SK-N-SH (cell line): ENCODE results near the gene TRAF7. TPM values are rescaled to one million over a fixed set of nuclear protein-coding genes. Genes with fewer than 3 reads are reported as not detected.
A peak's percentile ranks its signal among the peaks of the same experiment; 100 is the strongest.

Source experiments
- CTCF ChIA-PET: fragments of 300-600, 350-600 bp; formaldehyde crosslinking; extraction: SDS; loops from one replicate; lab custom pipeline; 2021; lab: Yijun Ruan, JAX
- POLR2A ChIA-PET: fragments of 350-600 bp; sonication (Branson Sonifier 250); formaldehyde crosslinking; extraction: SDS; loops from one replicate; lab custom pipeline; 2020; ENCODE audit warnings: antibody characterized with exemption, inconsistent platforms; lab: Yijun Ruan, JAX
- DNase-seq: peaks from one replicate; pipeline ENCODE4 v3.0.0; 2012
- H2AFZ ChIP-seq: fragments of 200-600 bp; sonication (generic); 2 replicates; pipeline ENCODE4 v1.8.1; 2016; ENCODE audit warnings: antibody characterized with exemption, mild to moderate bottlenecking, low read depth
- H3F3A ChIP-seq: fragments of 200-600 bp; sonication (generic); replicated peaks from 2 replicates; pipeline ENCODE3; 2016; ENCODE audit warnings: antibody characterized with exemption, mild to moderate bottlenecking; ENCODE audit not compliant: insufficient read depth
- H3K27ac ChIP-seq, 2 experiments: fragments of 200-500 bp in 1 of 2; fragments of 200-600 bp in 1 of 2; sonication (Bioruptor generic) in 1 of 2; sonication (generic), shearing (Covaris generic) in 1 of 2; 2 replicates each; pipeline versions ENCODE4 v1.5.1 to v1.6.1; 2014 to 2016; ENCODE audit warnings: low read depth in 2 of 2, inconsistent platforms in 1 of 2, low read length in 1 of 2, mild to moderate bottlenecking in 1 of 2, mixed read lengths in 1 of 2
- H3K27me3 ChIP-seq: fragments of 200-600 bp; sonication (generic), shearing (Covaris generic); 2 replicates; pipeline ENCODE4 v1.6.1; 2016; ENCODE audit warnings: mixed run types; ENCODE audit not compliant: insufficient read depth
- H3K36me3 ChIP-seq, 2 experiments: fragments of 200-500 bp in 1 of 2; fragments of 200-600 bp in 1 of 2; sonication (Bioruptor generic) in 1 of 2; sonication (generic) in 1 of 2; replicated peaks in 1 of 2; 2 replicates each; pipeline versions ENCODE3 to v1.5.1; 2014 to 2016; ENCODE audit warnings: low read length in 1 of 2, mild to moderate bottlenecking in 1 of 2; ENCODE audit not compliant: insufficient read depth in 2 of 2, control insufficient read depth in 1 of 2
- H3K4me1 ChIP-seq, 2 experiments: fragments of 200-500 bp in 1 of 2; fragments of 200-600 bp in 1 of 2; sonication (Bioruptor generic) in 1 of 2; sonication (generic), shearing (Covaris generic) in 1 of 2; 2 replicates each; pipeline versions ENCODE4 v1.5.1 to v1.6.1; 2014 to 2016; ENCODE audit warnings: low read depth in 1 of 2, low read length in 1 of 2, mixed run types in 1 of 2; ENCODE audit not compliant: insufficient read depth in 2 of 2, control insufficient read depth in 1 of 2
- H3K4me2 ChIP-seq: fragments of 200-600 bp; sonication (generic), shearing (Covaris generic); 2 replicates; pipeline ENCODE4 v1.6.1; 2017; ENCODE audit warnings: mixed run types
- H3K4me3 ChIP-seq, 2 experiments: fragments of 200-500 bp in 1 of 2; fragments of 200-600 bp in 1 of 2; sonication (Bioruptor generic) in 1 of 2; sonication (generic), shearing (Covaris generic) in 1 of 2; 2 replicates each; pipeline versions ENCODE4 v1.5.1 to v1.8.1; 2014 to 2016; ENCODE audit warnings: low read depth in 2 of 2, inconsistent platforms in 1 of 2, low read length in 1 of 2, mild to moderate bottlenecking in 1 of 2, mixed read lengths in 1 of 2, moderate library complexity in 1 of 2
- H3K79me2 ChIP-seq: fragments of 200-600 bp; sonication (generic); 2 replicates; pipeline ENCODE4 v1.8.1; 2017; ENCODE audit warnings: mild to moderate bottlenecking; ENCODE audit not compliant: insufficient read depth
- H3K9ac ChIP-seq: fragments of 200-600 bp; sonication (generic); 2 replicates; pipeline ENCODE4 v1.6.1; 2017; ENCODE audit warnings: mixed run types
- H3K9me2 ChIP-seq: fragments of 200-600 bp; sonication (generic); 2 replicates; pipeline ENCODE4 v1.6.1; 2017; ENCODE audit warnings: mixed run types
- H3K9me3 ChIP-seq: fragments of 200-600 bp; sonication (generic); 2 replicates; pipeline ENCODE4 v1.6.1; 2017; ENCODE audit warnings: mixed run types, mild to moderate bottlenecking, moderate library complexity
- H4K20me1 ChIP-seq: fragments of 200-600 bp; sonication (generic); 2 replicates; pipeline ENCODE4 v1.6.1; 2017; ENCODE audit warnings: mild to moderate bottlenecking, mixed run types; ENCODE audit not compliant: insufficient read depth
- CHD2 ChIP-seq: fragments of 150-350 bp; IDR thresholded peaks from 2 replicates; pipeline ENCODE4 v1.6.1; 2018; ENCODE audit warnings: low read length; ENCODE audit not compliant: partially characterized antibody
- EZH2phosphoT487 ChIP-seq: fragments of 200-600 bp; sonication (generic); IDR thresholded peaks from 2 replicates; pipeline ENCODE4 v1.6.1; 2017; ENCODE audit warnings: low read depth, mixed run types, mild to moderate bottlenecking, antibody characterized with exemption, moderate library complexity, borderline replicate concordance
- FOXM1 ChIP-seq: IDR thresholded peaks from 2 replicates; pipeline ENCODE4 v1.4.0; 2012; ENCODE audit warnings: low read depth, mild to moderate bottlenecking
- GABPA ChIP-seq: IDR thresholded peaks from 2 replicates; pipeline ENCODE4 v1.4.0; 2012; ENCODE audit warnings: low read depth, mild to moderate bottlenecking
- JUND ChIP-seq: IDR thresholded peaks from 2 replicates; pipeline ENCODE4 v1.4.0; 2012
- MEF2A ChIP-seq: IDR thresholded peaks from 2 replicates; pipeline ENCODE4 v1.4.0; 2012; ENCODE audit warnings: low read depth, borderline replicate concordance
- MXI1 ChIP-seq: IDR thresholded peaks from 2 replicates; pipeline ENCODE4 v1.6.1; 2012; ENCODE audit warnings: mild to moderate bottlenecking, low read depth, low read length, improper control_type of control experiment
- NRF1 ChIP-seq: IDR thresholded peaks from 2 replicates; pipeline ENCODE4 v1.6.1; 2012; ENCODE audit warnings: low read depth, mild to moderate bottlenecking, low read length
- PBX3 ChIP-seq: IDR thresholded peaks from 2 replicates; pipeline ENCODE4; 2012
- POLR2AphosphoS5 ChIP-seq: IDR thresholded peaks from 2 replicates; pipeline ENCODE4 v1.6.1; 2012; ENCODE audit warnings: low read depth, low read length
- RCOR1 ChIP-seq: fragments of 150-350 bp; IDR thresholded peaks from 2 replicates; pipeline ENCODE4 v1.6.1; 2017; ENCODE audit warnings: antibody characterized with exemption, low read length
- RFX5 ChIP-seq: IDR thresholded peaks from 2 replicates; pipeline ENCODE4 v1.6.1; 2012; ENCODE audit warnings: mild to moderate bottlenecking, improper control_type of control experiment, low read length
- RXRA ChIP-seq: IDR thresholded peaks from 2 replicates; pipeline ENCODE4 v1.4.0; 2012; ENCODE audit warnings: low read depth, mild to moderate bottlenecking, borderline replicate concordance
- SMC3 ChIP-seq: IDR thresholded peaks from 2 replicates; pipeline ENCODE4 v1.6.1; 2012; ENCODE audit warnings: low read depth, low read length, improper control_type of control experiment
- TEAD4 ChIP-seq: IDR thresholded peaks from 2 replicates; pipeline ENCODE4 v1.4.0; 2012; ENCODE audit warnings: mild to moderate bottlenecking, borderline replicate concordance; ENCODE audit not compliant: insufficient read depth
- USF2 ChIP-seq: fragments of 150-350 bp; IDR thresholded peaks from 2 replicates; pipeline ENCODE4 v1.6.1; 2017; ENCODE audit warnings: antibody characterized with exemption, low read length, low read depth, borderline replicate concordance
- WGBS: methylation state at CpG from one replicate; pipeline ENCODE4 v1.1.6; 2017; ENCODE audit warnings: low lambda C conversion rate; 5-methylcytosine and 5-hydroxymethylcytosine counted together
- polyA plus RNA-seq, 3 experiments: library from polyadenylated mRNA; depleted of rRNA; stranded (reverse); fragments of >200 nt; gene quantifications; 2 replicates each; pipeline ENCODE4 v1.2.3, GENCODE V29; 2012
- TF ChIP-seq, protein P1 (sequence below): IDR thresholded peaks from 2 replicates; pipeline ENCODE4 v1.4.0; 2012; ENCODE audit warnings: low read depth, borderline replicate concordance
- TF ChIP-seq, protein P2 (sequence below): fragments of 150-350 bp; IDR thresholded peaks from 2 replicates; pipeline ENCODE4 v1.6.1; 2016; ENCODE audit warnings: mild to moderate bottlenecking, low read depth, low read length
- TF ChIP-seq, protein P3 (sequence below): IDR thresholded peaks from 2 replicates; pipeline ENCODE4 v1.4.0; 2012; ENCODE audit warnings: low read depth

Gene TRAF7
- polyA plus RNA-seq, 1 of the 3 experiments (the other 2 are of a cell fraction), result 73.0 TPM

- Histone ChIP-seq H3K27ac (peak within 1 kb of the TSS; percentile 85 to 97), H3K9me2 (no peaks in the 10 kb centered on the region), H3K9ac (peak within 1 kb of the TSS; percentile 81), H3K4me3 (peak within 1 kb of the TSS; percentile 75 to 85), H3K79me2 (peaks cover 19% of the 10 kb centered on the region), H3K36me3 (peaks cover 0 to 10% of the 10 kb centered on the region in 2 experiments), H3K4me1 (peaks cover 11 to 22% of the 10 kb centered on the region in 2 experiments; a peak in 2 of 4 replicates), H2AFZ (peak within 1 kb of the TSS; percentile 91), H3K4me2 (peak within 1 kb of the TSS; percentile 94), H3K27me3 (no peaks in the 10 kb centered on the region), H4K20me1 (peaks cover 11% of the 10 kb centered on the region; the same call in 1 of the 2 replicates), H3F3A (peaks cover 4% of the 10 kb centered on the region), H3K9me3 (no peaks in the 10 kb centered on the region)
- ChIA-PET CTCF (interaction anchor here (1.2 to 1.5 kb wide), 2 partner anchors 20 to 216 kb away, joined by 3 read pairs; no protein-coding TSS in a partner anchor), POLR2A (interaction anchor here (0.5 to 1.6 kb wide), 4 partner anchors 8 to 318 kb away, joined by 3 to 5 read pairs (median 4); partner anchors contain the start of gene TRAF7)
- no peak for DNase-seq
- TF ChIP-seq, protein P1, sequence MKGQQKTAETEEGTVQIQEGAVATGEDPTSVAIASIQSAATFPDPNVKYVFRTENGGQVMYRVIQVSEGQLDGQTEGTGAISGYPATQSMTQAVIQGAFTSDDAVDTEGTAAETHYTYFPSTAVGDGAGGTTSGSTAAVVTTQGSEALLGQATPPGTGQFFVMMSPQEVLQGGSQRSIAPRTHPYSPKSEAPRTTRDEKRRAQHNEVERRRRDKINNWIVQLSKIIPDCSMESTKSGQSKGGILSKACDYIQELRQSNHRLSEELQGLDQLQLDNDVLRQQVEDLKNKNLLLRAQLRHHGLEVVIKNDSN, result no peak
- TF ChIP-seq CHD2 (peak; percentile 77), FOXM1 (no peak)
- 0% methylated on average over 9 of the region's 48 CpGs for WGBS
Measured at GRCh38 chr16:2214719-2214968, 59.1 kb downstream of the TRAF7 start, which contains the start of gene PGP. Gene PGP (minus strand): TSS chr16:2214840. CDS start chr16:2214777, 63 bp downstream.

- Histone ChIP-seq H3K4me3 (no peak overlapping the region), H4K20me1 (peaks cover 11% of the 10 kb centered on the region; the same call in 1 of the 2 replicates), H3K27me3 (no peaks in the 10 kb centered on the region), H3K9me3 (no peaks in the 10 kb centered on the region), H3K36me3 (peaks cover 0 to 7% of the 10 kb centered on the region in 2 experiments), H3K4me2 (no peak overlapping the region), H3K79me2 (peaks cover 19% of the 10 kb centered on the region), H2AFZ (no peak overlapping the region), H3F3A (peaks cover 4% of the 10 kb centered on the region), H3K4me1 (peaks cover 11 to 18% of the 10 kb centered on the region in 2 experiments; a peak in 2 of 4 replicates), H3K9ac (no peak overlapping the region), H3K27ac (no peak overlapping the region), H3K9me2 (no peaks in the 10 kb centered on the region)
- POLR2A ChIA-PET, result interaction anchor here (0.7 to 1.1 kb wide), 2 partner anchors 35 to 70 kb away, joined by 3 read pairs; partner anchors contain the start of gene ECI1
- WGBS, result 98% methylated on average over 4 of the region's 4 CpGs
- DNase-seq, result no peak
- no peak for TF ChIP-seq MXI1
- TF ChIP-seq PBX3, result no peak
- TF ChIP-seq GABPA, result no peak
- TF ChIP-seq NRF1, result no peak
- TF ChIP-seq MEF2A, result no peak
- TF ChIP-seq RFX5, result no peak
- TF ChIP-seq RXRA, result no peak
- TF ChIP-seq USF2, result no peak
- TF ChIP-seq JUND, result no peak
- no peak for TF ChIP-seq TEAD4
- TF ChIP-seq POLR2AphosphoS5, result no peak
- no peak for TF ChIP-seq CHD2
- TF ChIP-seq, protein P2, sequence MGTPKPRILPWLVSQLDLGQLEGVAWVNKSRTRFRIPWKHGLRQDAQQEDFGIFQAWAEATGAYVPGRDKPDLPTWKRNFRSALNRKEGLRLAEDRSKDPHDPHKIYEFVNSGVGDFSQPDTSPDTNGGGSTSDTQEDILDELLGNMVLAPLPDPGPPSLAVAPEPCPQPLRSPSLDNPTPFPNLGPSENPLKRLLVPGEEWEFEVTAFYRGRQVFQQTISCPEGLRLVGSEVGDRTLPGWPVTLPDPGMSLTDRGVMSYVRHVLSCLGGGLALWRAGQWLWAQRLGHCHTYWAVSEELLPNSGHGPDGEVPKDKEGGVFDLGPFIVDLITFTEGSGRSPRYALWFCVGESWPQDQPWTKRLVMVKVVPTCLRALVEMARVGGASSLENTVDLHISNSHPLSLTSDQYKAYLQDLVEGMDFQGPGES, result no peak
- TF ChIP-seq RCOR1, result no peak
- no peak for TF ChIP-seq EZH2phosphoT487
- TF ChIP-seq, protein P1, result no peak
- no peak for TF ChIP-seq SMC3
- TF ChIP-seq, protein P3, sequence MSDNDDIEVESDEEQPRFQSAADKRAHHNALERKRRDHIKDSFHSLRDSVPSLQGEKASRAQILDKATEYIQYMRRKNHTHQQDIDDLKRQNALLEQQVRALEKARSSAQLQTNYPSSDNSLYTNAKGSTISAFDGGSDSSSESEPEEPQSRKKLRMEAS, result no peak
- CTCF ChIA-PET, result no interaction called here
Measured at GRCh38 chr16:2216330-2216729, 60.7 kb downstream of the TRAF7 start.
